ENCODE measurements around the gene SLC25A43.

The SLC25A43 gene

GRCh38 chrX:119411959-119412358 lies 12.8 kb downstream of the SLC25A43 start:
- no peaks in the 10 kb centered on the region for H3K36me3 ChIP-seq (ENCODE audit: insufficient read depth, low read length)
- no peak overlapping the region for H3K9ac ChIP-seq (ENCODE audit: low read depth, low read length, poor library complexity, severe bottlenecking)
- H3K4me3 ChIP-seq (ENCODE audit: low read length, poor library complexity, severe bottlenecking), result no peak overlapping the region

GRCh38 chrX:119417376-119417775 lies 18.2 kb downstream of the SLC25A43 start:
- H3K79me2 ChIP-seq (ENCODE audit: insufficient read depth, low read length), result no peaks in the 10 kb centered on the region
- no peaks in the 10 kb centered on the region for H3K9me2 ChIP-seq (replicated peaks; ENCODE audit: low read depth, low read length)
- no peaks in the 10 kb centered on the region for H3F3A ChIP-seq (ENCODE audit: low read depth)
- no peak overlapping the region for H3K4me2 ChIP-seq (ENCODE audit: low read depth, low read length, poor library complexity, severe bottlenecking)
- no peaks in the 10 kb centered on the region for H3K36me3 ChIP-seq (ENCODE audit: insufficient read depth, low read length)
- TF ChIP-seq CTCF (conservative IDR thresholded peaks at IDR 0.05; ENCODE audit: low read length) (no peak), EZH2phosphoT487 (IDR thresholded peaks at IDR 0.05; ENCODE audit: borderline replicate concordance) (no peak)
- no peaks in the 10 kb centered on the region for H3K27me3 ChIP-seq (ENCODE audit: insufficient read depth, low read length, poor library complexity, severe bottlenecking)
- H3K4me1 ChIP-seq (ENCODE audit: insufficient read depth, low read length, poor library complexity, severe bottlenecking), result no peaks in the 10 kb centered on the region
- H4K20me1 ChIP-seq (ENCODE audit: insufficient read depth, low read length, poor library complexity, severe bottlenecking), result no peaks in the 10 kb centered on the region
- H3K4me3 ChIP-seq (ENCODE audit: low read length, poor library complexity, severe bottlenecking), result no peak overlapping the region
- H3K9me3 ChIP-seq (ENCODE audit: insufficient read depth, low read depth, low read length), result no peaks in the 10 kb centered on the region
- H3K9ac ChIP-seq (ENCODE audit: low read depth, low read length, poor library complexity, severe bottlenecking), result no peak overlapping the region
- H2AFZ ChIP-seq (ENCODE audit: low read length), result no peak overlapping the region

More at GRCh38 chrX:119411959-119412358, 12.8 kb downstream of the SLC25A43 start:
- H2AFZ ChIP-seq (ENCODE audit: low read length), result no peak overlapping the region
- no peak overlapping the region for H3K4me2 ChIP-seq (ENCODE audit: low read depth, low read length, poor library complexity, severe bottlenecking)
- no peaks in the 10 kb centered on the region for H3K79me2 ChIP-seq (ENCODE audit: insufficient read depth, low read length)
- no peak for TF ChIP-seq CTCF (conservative IDR thresholded peaks at IDR 0.05; ENCODE audit: low read length)
- TF ChIP-seq EZH2phosphoT487 (IDR thresholded peaks at IDR 0.05; ENCODE audit: borderline replicate concordance), result no peak
- no peaks in the 10 kb centered on the region for H3K27me3 ChIP-seq (ENCODE audit: insufficient read depth, low read length, poor library complexity, severe bottlenecking)
- no peaks in the 10 kb centered on the region for H3F3A ChIP-seq (ENCODE audit: low read depth)
- no peaks in the 10 kb centered on the region for H4K20me1 ChIP-seq (ENCODE audit: insufficient read depth, low read length, poor library complexity, severe bottlenecking)
- no peaks in the 10 kb centered on the region for H3K4me1 ChIP-seq (ENCODE audit: insufficient read depth, low read length, poor library complexity, severe bottlenecking)
- H3K9me3 ChIP-seq (ENCODE audit: insufficient read depth, low read depth, low read length), result no peaks in the 10 kb centered on the region
- H3K9me2 ChIP-seq (replicated peaks; ENCODE audit: low read depth, low read length), result no peaks in the 10 kb centered on the region

GRCh38 chrX:119417842-119418241 lies 18.7 kb downstream of the SLC25A43 start:
- Histone ChIP-seq H3K4me1 (ENCODE audit: insufficient read depth, low read length, poor library complexity, severe bottlenecking) (no peaks in the 10 kb centered on the region), H3K9ac (ENCODE audit: low read depth, low read length, poor library complexity, severe bottlenecking) (no peak overlapping the region), H3K27me3 (ENCODE audit: insufficient read depth, low read length, poor library complexity, severe bottlenecking) (no peaks in the 10 kb centered on the region), H3K79me2 (ENCODE audit: insufficient read depth, low read length) (no peaks in the 10 kb centered on the region), H3K4me2 (ENCODE audit: low read depth, low read length, poor library complexity, severe bottlenecking) (no peak overlapping the region), H3K9me3 (ENCODE audit: insufficient read depth, low read depth, low read length) (no peaks in the 10 kb centered on the region), H3K36me3 (ENCODE audit: insufficient read depth, low read length) (no peaks in the 10 kb centered on the region), H3K9me2 (replicated peaks; ENCODE audit: low read depth, low read length) (no peaks in the 10 kb centered on the region), H2AFZ (ENCODE audit: low read length) (no peak overlapping the region), H3K4me3 (ENCODE audit: low read length, poor library complexity, severe bottlenecking) (no peak overlapping the region), H4K20me1 (ENCODE audit: insufficient read depth, low read length, poor library complexity, severe bottlenecking) (no peaks in the 10 kb centered on the region), H3F3A (ENCODE audit: low read depth) (no peaks in the 10 kb centered on the region)
- TF ChIP-seq CTCF (conservative IDR thresholded peaks at IDR 0.05; ENCODE audit: low read length), result peak; percentile 61
- TF ChIP-seq EZH2phosphoT487 (IDR thresholded peaks at IDR 0.05; ENCODE audit: borderline replicate concordance), result no peak
